Upper lobe of right lung (tissue), 1 donor: Measurements from ENCODE around the gene SLC18A2. TPM values are rescaled to one million over a fixed set of nuclear protein-coding genes. Genes with fewer than 3 reads are reported as not detected.
"Not testable (repeated sequence)": the region's sequence is repeated elsewhere in the genome, so short reads cannot be mapped to it uniquely, and the experiment has no call there.

Source experiments
- ATAC-seq: fragments of 200-7000 bp; cut with Tn5 transposase; one replicate; pipeline ENCODE4 v1.9.1; 2020; ENCODE audit warnings: mild to moderate bottlenecking, moderate library complexity
- DNase-seq: peaks from one replicate; pipeline ENCODE4 v3.0.0-alpha.2; 2020
- H3K27ac ChIP-seq: fragments of 200-600 bp; one replicate; pipeline ENCODE4 v1.8.0; 2022
- H3K27me3 ChIP-seq: fragments of 200-600 bp; one replicate; pipeline ENCODE4 v1.8.0; 2022; ENCODE audit warnings: mild to moderate bottlenecking
- H3K36me3 ChIP-seq: fragments of 200-600 bp; one replicate; pipeline ENCODE4 v1.8.0; 2022
- H3K4me1 ChIP-seq: fragments of 200-600 bp; one replicate; pipeline ENCODE4 v1.8.0; 2022
- H3K4me3 ChIP-seq: fragments of 200-600 bp; one replicate; pipeline ENCODE4 v1.8.0; 2022; ENCODE audit warnings: mild to moderate bottlenecking
- H3K9me3 ChIP-seq: fragments of 200-600 bp; one replicate; pipeline ENCODE4 v1.8.0; 2022
- intact Hi-C: fragments of 100-400 bp; cut with DNase I; formaldehyde crosslinking; loops from one replicate; pipeline ENCODE4 v1.11.0; 2022
- total RNA-seq: library from RNA; stranded (reverse); fragmentation: NEBNext Ultra II Directional; extraction: Animal tissue kit (Norgen Biotek cat#: 25700); gene quantifications from one replicate; pipeline ENCODE4 v1.2.1, GENCODE V29; 2021
- TF ChIP-seq, protein P1 (sequence below): fragments of 200-600 bp; IDR thresholded peaks from one replicate; pipeline ENCODE4 v1.8.0; 2022; ENCODE audit warnings: antibody characterized with exemption
- donor health status: DM: no; HTN: yes; CAD: no; lungs with severe emphysema.

Gene SLC18A2
- total RNA-seq, 1 donor from 2014 or later = 5.2 TPM

DNA sequence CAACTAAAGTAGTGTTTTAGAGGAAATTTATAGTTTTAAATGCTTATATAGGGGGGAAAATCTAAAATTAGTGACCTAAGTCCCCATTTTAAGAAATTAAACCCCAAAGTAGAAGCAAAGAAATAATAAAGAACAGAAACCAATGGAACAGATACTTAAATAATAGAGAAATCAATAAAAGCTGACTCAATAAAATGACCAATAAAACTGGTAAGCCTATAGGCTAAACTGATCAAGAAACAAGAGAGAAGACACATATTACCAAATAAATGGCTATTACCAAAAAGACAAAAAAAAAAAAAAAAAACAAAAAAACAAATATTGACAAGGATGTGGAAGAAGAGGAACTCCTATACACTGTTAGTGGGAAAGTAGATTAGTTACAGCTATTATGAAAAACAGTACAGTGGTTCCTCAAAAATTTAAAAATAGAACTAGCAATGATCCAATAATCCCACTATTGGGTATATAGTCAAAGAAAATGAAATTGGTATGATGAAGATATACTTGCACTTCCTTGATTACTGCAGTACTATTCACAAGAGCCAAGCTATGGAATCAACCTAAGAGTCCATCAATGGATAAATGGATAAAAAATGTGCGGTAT is 53.2 kb downstream of the SLC18A2 start:
- Histone ChIP-seq H3K4me1 (no peaks in the 10 kb centered on the region), H3K36me3 (peaks cover 10% of the 10 kb centered on the region), H3K9me3 (no peaks in the 10 kb centered on the region), H3K27me3 (no peaks in the 10 kb centered on the region), H3K27ac (no peak overlapping the region), H3K4me3 (no peak overlapping the region)
- intact Hi-C loops = no loop called here
- TF ChIP-seq, protein P1, sequence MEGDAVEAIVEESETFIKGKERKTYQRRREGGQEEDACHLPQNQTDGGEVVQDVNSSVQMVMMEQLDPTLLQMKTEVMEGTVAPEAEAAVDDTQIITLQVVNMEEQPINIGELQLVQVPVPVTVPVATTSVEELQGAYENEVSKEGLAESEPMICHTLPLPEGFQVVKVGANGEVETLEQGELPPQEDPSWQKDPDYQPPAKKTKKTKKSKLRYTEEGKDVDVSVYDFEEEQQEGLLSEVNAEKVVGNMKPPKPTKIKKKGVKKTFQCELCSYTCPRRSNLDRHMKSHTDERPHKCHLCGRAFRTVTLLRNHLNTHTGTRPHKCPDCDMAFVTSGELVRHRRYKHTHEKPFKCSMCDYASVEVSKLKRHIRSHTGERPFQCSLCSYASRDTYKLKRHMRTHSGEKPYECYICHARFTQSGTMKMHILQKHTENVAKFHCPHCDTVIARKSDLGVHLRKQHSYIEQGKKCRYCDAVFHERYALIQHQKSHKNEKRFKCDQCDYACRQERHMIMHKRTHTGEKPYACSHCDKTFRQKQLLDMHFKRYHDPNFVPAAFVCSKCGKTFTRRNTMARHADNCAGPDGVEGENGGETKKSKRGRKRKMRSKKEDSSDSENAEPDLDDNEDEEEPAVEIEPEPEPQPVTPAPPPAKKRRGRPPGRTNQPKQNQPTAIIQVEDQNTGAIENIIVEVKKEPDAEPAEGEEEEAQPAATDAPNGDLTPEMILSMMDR = no peak
- no peak for DNase-seq
- no peak for ATAC-seq

- ATAC-seq = no peak
- Histone ChIP-seq H3K27ac (no peak overlapping the region), H3K9me3 (no peaks in the 10 kb centered on the region), H3K36me3 (peaks cover 4% of the 10 kb centered on the region), H3K4me3 (no peak overlapping the region), H3K27me3 (no peaks in the 10 kb centered on the region), H3K4me1 (no peaks in the 10 kb centered on the region)
- TF ChIP-seq, protein P1 = no peak
- no peak for DNase-seq
- intact Hi-C loops = no loop called here
These were observed 53.8 kb downstream of the SLC18A2 start for GRCh38 chr10:117294735-117295134.

- TF ChIP-seq, protein P1 = no peak
- H3K27ac ChIP-seq = no peak overlapping the region
- no peak overlapping the region for H3K4me3 ChIP-seq
- H3K36me3 ChIP-seq = no peaks in the 10 kb centered on the region
- no peaks in the 10 kb centered on the region for H3K27me3 ChIP-seq
- no peaks in the 10 kb centered on the region for H3K4me1 ChIP-seq
- no peaks in the 10 kb centered on the region for H3K9me3 ChIP-seq
- DNase-seq = no peak
- no peak for ATAC-seq
- intact Hi-C loops = no loop called here
These were observed 57.3 kb downstream of the SLC18A2 start for GRCh38 chr10:117298219-117298618.

DNA sequence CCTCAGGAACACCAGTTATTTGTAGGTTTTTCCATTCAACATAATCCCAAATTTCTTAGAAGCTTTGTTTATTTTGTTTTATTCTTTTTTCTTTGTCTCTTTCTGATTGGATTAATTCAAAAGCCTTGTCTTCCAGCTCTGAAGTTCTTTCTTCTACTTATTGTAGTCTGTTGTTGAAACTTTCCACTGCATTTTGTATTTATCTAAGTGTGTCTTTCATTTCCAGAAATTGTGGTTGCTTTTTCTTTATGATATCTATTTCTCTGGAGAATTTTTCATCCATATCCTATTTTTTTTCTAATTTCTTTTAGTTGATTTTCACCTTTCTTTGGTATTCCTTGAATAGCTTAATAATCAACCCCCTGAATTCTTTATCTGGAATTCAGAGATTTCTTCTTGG is 58.5 kb downstream of the SLC18A2 start:
- H3K27ac ChIP-seq = no peak overlapping the region
- no peaks in the 10 kb centered on the region for H3K4me1 ChIP-seq
- TF ChIP-seq, protein P1 = no peak
- no peaks in the 10 kb centered on the region for H3K36me3 ChIP-seq
- no peaks in the 10 kb centered on the region for H3K9me3 ChIP-seq
- ATAC-seq (no peak), DNase-seq (no peak)
- H3K4me3 ChIP-seq = no peak overlapping the region
- no peaks in the 10 kb centered on the region for H3K27me3 ChIP-seq
- intact Hi-C loops = no loop called here

- intact Hi-C loops = no loop called here
These were observed 59.8 kb downstream of the SLC18A2 start for GRCh38 chr10:117300671-117301070.

GRCh38 chr10:117303451-117303850 is 62.5 kb downstream of the SLC18A2 start:
- intact Hi-C loops, DNase-seq, H3K27me3 ChIP-seq, H3K9me3 ChIP-seq, ATAC-seq, H3K36me3 ChIP-seq, H3K27ac ChIP-seq, H3K4me1 ChIP-seq, H3K4me3 ChIP-seq: not testable (repeated sequence)

More at GRCh38 chr10:117300671-117301070, 59.8 kb downstream of the SLC18A2 start:
- ATAC-seq (no peak), DNase-seq (no peak)
- Histone ChIP-seq H3K9me3 (no peaks in the 10 kb centered on the region), H3K27ac (no peak overlapping the region), H3K4me3 (no peak overlapping the region), H3K27me3 (no peaks in the 10 kb centered on the region), H3K4me1 (no peaks in the 10 kb centered on the region), H3K36me3 (no peaks in the 10 kb centered on the region)
- TF ChIP-seq, protein P1 = no peak
